Measurements from ENCODE around the gene TRIM2. TPM values are rescaled to one million over a fixed set of nuclear protein-coding genes. Genes with fewer than 3 reads are reported as not detected.

TRIM2 gene
- total RNA-seq, 2 experiments from 2014 or later: not detected

- H3K27ac Mint-ChIP-seq: no peak overlapping the region
- DNase-seq (no peak), ATAC-seq (no peak)
- H3K9me3 Mint-ChIP-seq (ENCODE audit: low read depth): peaks cover 2% of the 10 kb centered on the region
- CTCF ChIA-PET: interaction anchor here (1.3 kb wide), 1 partner anchor 12 kb away, joined by 3 read pairs; no protein-coding TSS in a partner anchor
- no peaks in the 10 kb centered on the region for H3K36me3 Mint-ChIP-seq
- no peaks in the 10 kb centered on the region for H3K4me1 Mint-ChIP-seq
- H3K4me3 Mint-ChIP-seq: no peak overlapping the region
- peaks cover 7% of the 10 kb centered on the region for H3K27me3 Mint-ChIP-seq
These were observed 88.9 kb downstream of the TRIM2 start for GRCh38 chr4:153292897-153293741.

- H3K4me1 Mint-ChIP-seq: no peaks in the 10 kb centered on the region
- peaks cover 4% of the 10 kb centered on the region for H3K27me3 Mint-ChIP-seq
- ATAC-seq: no peak
- CTCF ChIA-PET: interaction anchor here (1.3 kb wide), 1 partner anchor 11 kb away, joined by 3 read pairs; no protein-coding TSS in a partner anchor
- H3K4me3 Mint-ChIP-seq: no peak overlapping the region
- no peak overlapping the region for H3K27ac Mint-ChIP-seq
- H3K36me3 Mint-ChIP-seq: no peaks in the 10 kb centered on the region
- no peak for DNase-seq
- peaks cover 2% of the 10 kb centered on the region for H3K9me3 Mint-ChIP-seq (ENCODE audit: low read depth)
These were observed 89.5 kb downstream of the TRIM2 start for GRCh38 chr4:153293742-153294057.

GRCh38 chr4:153294631-153295030, 90.4 kb downstream of the TRIM2 start:
- Mint-ChIP-seq H3K4me3 (no peak overlapping the region), H3K4me1 (no peaks in the 10 kb centered on the region), H3K9me3 (ENCODE audit: low read depth) (peaks cover 2% of the 10 kb centered on the region), H3K36me3 (peaks cover 2% of the 10 kb centered on the region), H3K27ac (no peak overlapping the region), H3K27me3 (peaks cover 2% of the 10 kb centered on the region)
- DNase-seq: no peak
- CTCF ChIA-PET: no interaction called here
- ATAC-seq: no peak

- Mint-ChIP-seq H3K27me3 (no peaks in the 10 kb centered on the region), H3K4me1 (no peaks in the 10 kb centered on the region), H3K27ac (no peak overlapping the region), H3K36me3 (peaks cover 4% of the 10 kb centered on the region), H3K4me3 (no peak overlapping the region), H3K9me3 (ENCODE audit: low read depth) (peaks cover 6% of the 10 kb centered on the region)
- DNase-seq (no peak), ATAC-seq (no peak)
- CTCF ChIA-PET: interaction anchor here (0.6 to 1.1 kb wide), 2 partner anchors 9 to 1225 kb away, joined by 3 read pairs; no protein-coding TSS in a partner anchor
These were observed 91.0 kb downstream of the TRIM2 start for GRCh38 chr4:153295131-153295755.

GRCh38 chr4:153296040-153296823, 92.0 kb downstream of the TRIM2 start:
- CTCF ChIA-PET: interaction anchor here (0.6 to 1.1 kb wide), 2 partner anchors 8 to 1224 kb away, joined by 3 read pairs; no protein-coding TSS in a partner anchor
- Mint-ChIP-seq H3K4me3 (no peak overlapping the region), H3K4me1 (no peaks in the 10 kb centered on the region), H3K27ac (no peak overlapping the region), H3K9me3 (ENCODE audit: low read depth) (peaks cover 7% of the 10 kb centered on the region), H3K36me3 (peaks cover 4% of the 10 kb centered on the region), H3K27me3 (no peaks in the 10 kb centered on the region)
- DNase-seq (no peak), ATAC-seq (no peak)

- Mint-ChIP-seq H3K4me3 (no peak overlapping the region), H3K27ac (no peak overlapping the region), H3K9me3 (ENCODE audit: low read depth) (peaks cover 7% of the 10 kb centered on the region), H3K4me1 (no peaks in the 10 kb centered on the region), H3K27me3 (peaks cover 4% of the 10 kb centered on the region), H3K36me3 (peaks cover 4% of the 10 kb centered on the region)
- ATAC-seq (no peak), DNase-seq (no peak)
- CTCF ChIA-PET: no interaction called here
These were observed 92.9 kb downstream of the TRIM2 start for GRCh38 chr4:153297116-153297515.

- no peak overlapping the region for H3K4me3 Mint-ChIP-seq
- CTCF ChIA-PET: no interaction called here
- no peaks in the 10 kb centered on the region for H3K9me3 Mint-ChIP-seq (ENCODE audit: low read depth)
- H3K36me3 Mint-ChIP-seq: no peaks in the 10 kb centered on the region
- ATAC-seq: no peak
- H3K27ac Mint-ChIP-seq: no peak overlapping the region
- DNase-seq: no peak
- H3K4me1 Mint-ChIP-seq: no peaks in the 10 kb centered on the region
- peaks cover 14% of the 10 kb centered on the region for H3K27me3 Mint-ChIP-seq
These were observed 106.5 kb downstream of the TRIM2 start for GRCh38 chr4:153310793-153311192.

GRCh38 chr4:153314915-153315314, 110.7 kb downstream of the TRIM2 start:
- no peak for DNase-seq

GRCh38 chr4:153318696-153319320, 114.6 kb downstream of the TRIM2 start:
- peaks cover 22% of the 10 kb centered on the region for H3K27me3 Mint-ChIP-seq
- H3K27ac Mint-ChIP-seq: no peak overlapping the region
- H3K4me1 Mint-ChIP-seq: no peaks in the 10 kb centered on the region
- peak; percentile 36 for ATAC-seq
- CTCF ChIA-PET: interaction anchor here (0.8 to 2.1 kb wide), 3 partner anchors 176 to 325 kb away, joined by 3 to 7 read pairs (median 4); no protein-coding TSS in a partner anchor
- no peaks in the 10 kb centered on the region for H3K9me3 Mint-ChIP-seq (ENCODE audit: low read depth)
- H3K4me3 Mint-ChIP-seq: no peak overlapping the region
- no peaks in the 10 kb centered on the region for H3K36me3 Mint-ChIP-seq
- DNase-seq: no peak

More at GRCh38 chr4:153314915-153315314, 110.7 kb downstream of the TRIM2 start:
- ATAC-seq: no peak
- Mint-ChIP-seq H3K27ac (no peak overlapping the region), H3K9me3 (ENCODE audit: low read depth) (no peaks in the 10 kb centered on the region), H3K36me3 (no peaks in the 10 kb centered on the region), H3K4me1 (no peaks in the 10 kb centered on the region), H3K27me3 (peaks cover 7% of the 10 kb centered on the region), H3K4me3 (no peak overlapping the region)
- CTCF ChIA-PET: no interaction called here

GRCh38 chr4:153322791-153323190, 118.5 kb downstream of the TRIM2 start:
- Mint-ChIP-seq H3K9me3 (ENCODE audit: low read depth) (no peaks in the 10 kb centered on the region), H3K36me3 (no peaks in the 10 kb centered on the region), H3K4me1 (peaks cover 2% of the 10 kb centered on the region), H3K4me3 (no peak overlapping the region), H3K27ac (no peak overlapping the region), H3K27me3 (peaks cover 29% of the 10 kb centered on the region)
- DNase-seq (no peak), ATAC-seq (no peak)
- CTCF ChIA-PET: interaction anchor here (1.0 kb wide), 1 partner anchor 180 kb away, joined by 3 read pairs; no protein-coding TSS in a partner anchor

- Mint-ChIP-seq H3K36me3 (no peaks in the 10 kb centered on the region), H3K27ac (no peak overlapping the region), H3K4me1 (peaks cover 2% of the 10 kb centered on the region), H3K4me3 (no peak overlapping the region), H3K9me3 (ENCODE audit: low read depth) (no peaks in the 10 kb centered on the region), H3K27me3 (peaks cover 29% of the 10 kb centered on the region)
- ATAC-seq (no peak), DNase-seq (no peak)
- CTCF ChIA-PET: no interaction called here
These were observed 119.8 kb downstream of the TRIM2 start for GRCh38 chr4:153324046-153324445.

GRCh38 chr4:153325558-153325957, 121.3 kb downstream of the TRIM2 start:
- no peaks in the 10 kb centered on the region for H3K36me3 Mint-ChIP-seq
- CTCF ChIA-PET: interaction anchor here (1.0 kb wide), 1 partner anchor 241 kb away, joined by 3 read pairs; no protein-coding TSS in a partner anchor
- no peak for DNase-seq
- H3K4me3 Mint-ChIP-seq: no peak overlapping the region
- no peak overlapping the region for H3K27ac Mint-ChIP-seq
- peaks cover 28% of the 10 kb centered on the region for H3K27me3 Mint-ChIP-seq
- ATAC-seq: no peak
- H3K4me1 Mint-ChIP-seq: peaks cover 2% of the 10 kb centered on the region
- H3K9me3 Mint-ChIP-seq (ENCODE audit: low read depth): no peaks in the 10 kb centered on the region

- Mint-ChIP-seq H3K4me3 (no peak overlapping the region), H3K9me3 (ENCODE audit: low read depth) (no peaks in the 10 kb centered on the region), H3K27me3 (peaks cover 27% of the 10 kb centered on the region), H3K27ac (no peak overlapping the region), H3K4me1 (peaks cover 2% of the 10 kb centered on the region), H3K36me3 (no peaks in the 10 kb centered on the region)
- CTCF ChIA-PET: interaction anchor here (1.0 kb wide), 1 partner anchor 242 kb away, joined by 3 read pairs; no protein-coding TSS in a partner anchor
- DNase-seq: no peak
- ATAC-seq: no peak
These were observed 122.3 kb downstream of the TRIM2 start for GRCh38 chr4:153326513-153326912.

Data from activated CD8-positive, alpha-beta memory T cell treated with anti-CD3 and anti-CD28 coated beads, Interleukin-2, amount 10 ng/mL, durations not matched to agents 7 days and 5 days (primary cell).